ENCODE results near the gene KRI1.
A peak's percentile ranks its signal among the peaks of the same experiment; 100 is the strongest.

KRI1 gene

DNA sequence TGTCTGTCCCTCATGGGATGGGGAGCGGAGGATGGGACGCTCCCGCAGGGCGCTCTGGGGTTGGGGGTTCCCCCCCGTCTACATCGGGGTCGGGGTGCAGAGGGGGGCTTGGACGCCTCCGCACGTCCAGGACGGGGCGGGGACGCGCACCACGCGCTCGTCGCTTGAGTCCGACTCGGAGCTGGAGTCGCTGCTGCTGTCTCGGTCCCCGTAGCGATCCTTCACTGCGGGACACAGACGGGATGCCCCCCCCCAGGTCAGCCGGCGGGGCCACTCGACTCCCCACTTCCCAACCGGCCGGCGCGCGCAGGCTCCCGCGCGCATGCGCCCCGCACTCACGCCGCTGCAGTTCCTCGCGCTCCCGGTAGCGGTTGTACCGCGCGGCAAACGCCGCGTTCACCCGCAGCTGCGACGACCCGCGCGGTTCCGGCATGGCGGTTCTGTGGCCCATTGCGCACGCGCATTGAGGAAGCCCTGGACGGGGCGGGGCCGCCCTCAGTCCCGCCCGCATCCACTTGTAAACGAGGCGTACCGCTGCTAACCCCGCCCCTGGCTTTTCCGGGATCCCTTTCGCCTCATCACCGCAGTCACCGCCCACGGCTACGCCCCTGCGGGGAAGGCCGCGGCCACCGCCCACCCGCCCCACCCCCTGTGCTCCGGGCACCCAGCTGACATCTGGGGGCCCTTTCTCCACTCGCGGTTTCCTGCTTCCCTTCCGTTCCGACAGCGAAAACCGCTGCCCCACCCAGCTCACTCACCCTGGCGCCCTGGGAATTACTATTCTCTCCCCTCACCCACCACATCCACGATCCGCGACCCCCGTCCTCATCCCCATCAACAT lies at the start of gene KRI1:
TSS of gene KRI1 (minus strand) at position 444 of the 841 bp plus-strand sequence. CDS start at position 433, 11 bp downstream.
- DNase-seq (ENCODE audit: low spot score): peak; percentile 100

DNA sequence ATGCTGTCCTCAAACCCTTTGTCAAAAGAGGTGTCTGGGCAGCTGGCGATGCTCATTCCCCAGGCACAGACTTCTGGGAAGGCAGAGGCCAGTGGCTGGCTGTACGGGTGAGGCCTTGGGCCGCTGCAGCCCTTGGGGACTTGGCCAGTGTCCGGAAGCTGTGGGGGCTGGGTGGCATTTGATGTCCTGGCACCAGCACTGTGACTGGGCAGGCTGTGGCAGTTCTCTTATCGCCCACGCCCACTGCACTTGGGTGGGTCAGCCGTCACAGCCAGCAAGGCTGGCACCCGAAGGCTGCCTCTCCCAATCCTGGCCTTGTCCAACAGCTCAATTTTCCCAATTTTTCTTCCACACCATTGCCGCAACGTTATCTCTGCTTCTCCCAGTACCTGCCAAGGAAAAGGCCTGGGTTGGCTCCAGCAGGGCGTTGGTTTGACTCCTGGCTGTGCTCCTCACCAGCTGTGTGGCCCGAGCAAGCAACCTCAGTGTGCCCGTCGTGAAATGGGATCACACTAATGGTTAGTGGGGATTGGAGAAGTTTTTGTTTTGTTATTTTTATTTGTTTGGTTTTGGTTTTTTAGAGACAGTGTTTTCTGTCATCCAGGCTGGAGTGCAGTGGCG lies 46.8 kb upstream of the KRI1 start:
- peak; percentile 40 for DNase-seq (ENCODE audit: low spot score)

DNA sequence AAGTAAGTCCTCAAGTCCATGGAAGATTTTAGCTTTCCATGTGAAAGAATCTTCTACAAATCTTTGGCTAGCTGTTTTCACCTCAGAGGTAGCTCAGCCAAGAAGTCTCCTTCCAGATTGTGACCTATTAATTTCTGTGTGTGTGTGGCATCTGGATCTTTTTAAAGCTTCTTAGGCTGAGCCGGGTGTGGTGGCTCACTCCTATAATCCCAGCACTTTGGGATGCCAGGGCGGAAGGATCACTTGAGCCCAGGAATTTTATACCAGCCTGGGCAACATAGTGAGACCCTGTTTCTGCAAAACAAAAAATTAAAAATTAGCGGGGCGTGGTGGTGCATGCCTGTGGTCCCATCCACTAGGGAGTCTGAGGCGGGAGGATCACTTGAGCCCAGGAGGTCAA lies 46.1 kb upstream of the KRI1 start:
- no peak for DNase-seq (ENCODE audit: low spot score)

DNA sequence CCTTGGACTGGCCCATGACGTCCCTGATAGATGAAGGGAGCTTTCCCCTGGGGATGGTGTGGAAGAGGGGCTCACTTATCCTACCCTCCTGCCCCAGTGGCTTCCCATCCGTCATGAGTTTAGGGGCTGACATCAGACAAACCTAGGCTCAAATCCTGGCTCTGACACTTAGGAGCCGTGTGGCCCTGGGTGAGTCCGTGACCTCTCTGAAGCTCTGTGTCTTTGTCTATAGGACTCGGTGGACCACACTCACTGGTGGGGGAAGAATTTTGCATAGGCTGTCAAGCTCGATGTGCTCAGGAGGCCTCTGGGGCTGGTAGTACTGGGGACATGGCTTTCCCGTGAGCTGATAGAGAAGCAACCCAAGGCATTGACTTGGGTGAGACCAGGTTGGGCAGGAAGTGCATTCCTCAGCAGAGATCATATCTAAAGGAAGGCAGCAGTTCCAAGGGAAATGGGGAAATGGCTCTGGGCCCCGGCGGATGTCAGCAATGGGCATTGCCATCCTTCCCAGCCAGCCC lies 38.7 kb upstream of the KRI1 start:
- DNase-seq (ENCODE audit: low spot score): no peak

DNA sequence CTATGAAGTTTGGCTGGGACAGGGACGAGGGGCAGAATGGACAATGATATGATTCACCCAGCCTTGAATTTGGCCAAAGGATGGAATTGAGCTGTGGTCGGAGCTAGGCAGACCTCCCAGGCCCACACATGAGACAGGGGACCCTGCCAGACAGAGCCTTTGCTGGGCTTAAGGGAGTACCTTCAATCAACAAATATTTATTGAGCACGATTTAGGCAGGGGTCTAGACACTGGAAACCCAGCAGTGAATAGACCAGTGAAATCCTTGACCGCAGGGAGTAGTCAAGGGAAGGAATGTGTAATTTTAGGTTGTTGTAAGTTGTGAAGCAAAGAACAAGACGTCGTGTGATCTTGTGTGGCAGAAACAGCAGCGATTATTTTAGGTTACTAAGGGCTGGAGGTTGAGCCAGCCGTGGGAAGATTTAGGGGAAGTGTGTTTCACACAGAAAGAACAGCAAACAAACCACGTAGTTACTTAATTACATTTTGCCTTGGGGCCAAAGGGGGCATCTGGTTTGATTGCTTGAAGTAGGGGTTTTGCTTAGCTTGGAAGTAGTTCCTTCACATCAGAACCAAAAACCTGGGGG lies 38.2 kb upstream of the KRI1 start:
- DNase-seq (ENCODE audit: low spot score): no peak

DNA sequence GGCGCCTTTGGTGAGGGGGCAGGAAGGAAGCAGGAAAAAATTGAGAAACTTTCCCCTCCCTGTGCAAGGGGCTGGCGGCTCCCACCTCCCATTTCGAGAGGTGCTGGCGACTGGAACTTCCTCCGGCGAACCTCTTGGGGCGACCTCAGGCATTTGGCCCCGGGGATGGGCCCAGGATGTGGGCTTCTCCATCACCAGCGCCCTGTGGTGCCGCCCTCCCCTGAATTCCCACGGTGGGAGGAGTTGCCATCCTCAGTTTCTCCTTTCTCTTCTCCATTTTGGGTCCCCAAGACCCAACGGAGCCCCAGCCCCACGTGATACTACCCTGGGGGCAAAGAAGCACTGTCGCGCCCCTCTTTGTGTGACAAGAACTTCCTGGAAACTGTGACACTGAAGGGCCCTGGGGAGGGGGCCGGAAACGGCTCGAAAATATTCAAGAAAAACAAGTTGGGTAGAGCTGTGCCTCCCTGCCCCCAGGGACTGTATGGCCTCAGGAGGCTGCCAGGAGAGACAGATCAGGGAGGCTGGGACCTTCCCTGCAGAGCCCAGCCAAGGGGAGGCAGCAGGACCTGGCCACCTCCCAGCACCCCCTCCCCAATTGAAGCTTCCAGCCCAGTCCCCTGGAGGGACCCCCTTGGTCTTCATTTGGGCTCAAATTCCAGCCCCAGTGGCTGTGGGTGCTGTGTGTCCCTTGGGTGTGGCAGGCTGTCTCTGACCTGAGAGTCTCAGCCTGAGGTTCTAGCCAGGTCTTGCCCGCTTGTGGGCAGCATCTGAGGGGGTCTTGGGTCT lies 37.5 kb upstream of the KRI1 start:
- DNase-seq (ENCODE audit: low spot score): peak; percentile 55

DNA sequence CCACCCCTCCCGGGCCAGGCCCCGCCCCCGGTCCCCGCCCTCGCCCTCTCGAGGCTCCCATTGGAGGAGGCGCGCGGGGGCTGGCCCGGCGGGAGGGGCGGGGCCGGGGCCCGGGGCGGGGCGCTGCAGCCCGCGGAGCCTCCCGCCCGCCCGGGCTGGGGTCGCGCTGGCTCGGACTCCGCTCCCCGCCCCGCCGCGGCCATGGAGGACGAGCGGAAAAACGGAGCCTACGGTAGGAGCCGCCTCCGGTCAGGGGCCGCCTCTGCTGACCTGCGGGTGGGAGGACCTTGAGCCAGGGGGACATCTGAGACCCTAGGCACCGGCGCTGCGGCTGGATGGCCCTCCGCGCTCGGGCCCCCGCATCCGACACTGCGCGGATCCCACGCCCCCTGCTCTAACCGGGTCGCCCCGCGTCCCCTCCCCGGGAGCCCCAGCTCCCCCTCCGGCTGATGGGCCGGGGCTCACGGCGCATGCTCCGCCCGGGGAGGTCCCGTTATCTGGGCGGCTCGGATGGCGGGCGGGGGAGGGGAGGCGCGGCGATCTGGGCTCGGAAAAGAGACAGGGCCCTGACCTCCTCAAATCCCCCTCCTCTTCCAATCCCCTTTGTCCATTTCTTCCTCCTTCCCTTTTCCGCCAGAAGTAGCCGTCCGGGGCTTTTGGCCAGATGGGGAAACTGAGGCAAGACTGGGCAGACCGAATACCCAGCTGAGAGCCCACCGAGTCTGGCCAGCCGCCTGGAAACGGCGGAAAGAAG lies 36.7 kb upstream of the KRI1 start:
- DNase-seq (ENCODE audit: low spot score): peak; percentile 98

DNA sequence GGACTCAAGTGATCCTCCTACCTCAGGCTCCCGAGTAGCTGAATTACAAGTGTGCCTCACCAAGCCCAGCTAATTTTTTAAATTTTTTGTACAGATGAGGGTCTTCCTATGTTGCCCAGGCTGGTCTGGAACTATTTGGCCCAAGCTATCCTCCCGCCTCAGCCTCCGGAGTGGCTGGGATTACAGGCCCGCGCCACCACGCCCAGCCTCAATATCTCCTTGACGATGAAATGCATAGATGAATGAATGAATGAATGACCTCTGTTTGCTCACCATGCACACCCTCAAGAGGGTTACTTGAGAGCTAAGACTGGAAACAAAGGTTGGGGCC lies 36.2 kb upstream of the KRI1 start:
- no peak for DNase-seq (ENCODE audit: low spot score)

DNA sequence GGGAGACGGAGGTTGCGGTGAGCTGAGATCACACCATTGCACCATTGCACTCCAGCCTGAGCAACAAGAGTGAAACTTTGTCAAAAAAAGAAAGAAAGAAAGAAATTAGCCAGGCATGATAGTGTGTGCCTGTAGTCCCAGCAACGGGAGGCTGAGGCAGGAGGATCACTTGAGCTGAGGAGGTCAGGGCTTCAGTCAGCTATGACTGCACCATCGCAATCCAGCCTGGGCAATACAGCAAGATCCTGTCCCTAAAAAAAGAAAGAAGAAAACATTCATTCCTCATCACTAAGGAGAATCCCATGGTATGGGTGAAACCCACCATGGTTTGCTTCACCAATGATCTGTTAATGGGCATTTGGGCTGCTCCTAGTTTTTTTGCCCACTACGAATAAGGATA lies 34.3 kb upstream of the KRI1 start:
- DNase-seq (ENCODE audit: low spot score): no peak

DNA sequence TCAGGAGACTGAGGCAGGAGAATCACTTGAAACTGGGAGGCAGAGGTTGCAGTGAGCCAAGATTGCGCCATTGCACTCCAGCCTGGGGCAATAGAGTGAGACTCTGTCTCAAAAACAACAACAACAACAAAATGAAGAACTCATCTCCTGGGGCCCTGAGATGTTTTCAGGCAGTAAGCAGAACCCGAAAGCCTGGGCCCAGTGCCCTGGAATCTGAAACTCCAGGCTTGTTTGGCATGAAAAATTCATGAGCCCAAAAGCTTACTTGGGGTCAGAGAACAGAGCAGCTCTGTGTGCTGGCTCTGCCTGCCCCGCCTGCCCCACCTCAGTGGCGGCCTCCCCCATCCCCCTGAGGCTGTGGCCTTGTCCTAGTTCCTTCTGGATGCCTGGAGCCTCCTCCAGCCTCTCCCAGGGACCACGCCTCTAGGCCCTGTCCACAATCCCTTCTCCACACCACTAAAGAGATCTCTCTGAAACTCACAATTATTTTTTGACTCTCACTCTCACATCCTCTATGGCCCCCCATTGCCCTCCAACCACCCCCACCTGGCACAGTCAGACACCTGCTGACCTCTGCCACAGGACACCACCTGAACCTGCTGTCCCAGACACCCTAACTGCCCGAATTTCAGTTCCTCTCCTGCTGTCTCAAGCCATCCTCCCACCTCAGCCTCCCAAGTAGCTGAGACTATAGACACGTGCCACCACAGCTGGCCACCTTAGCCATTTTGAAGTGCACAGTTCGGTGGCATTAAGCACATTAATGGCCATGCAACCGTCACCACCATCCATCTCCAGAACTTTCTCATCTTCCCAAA lies 28.2 kb upstream of the KRI1 start:
- DNase-seq (ENCODE audit: low spot score): no peak

DNA sequence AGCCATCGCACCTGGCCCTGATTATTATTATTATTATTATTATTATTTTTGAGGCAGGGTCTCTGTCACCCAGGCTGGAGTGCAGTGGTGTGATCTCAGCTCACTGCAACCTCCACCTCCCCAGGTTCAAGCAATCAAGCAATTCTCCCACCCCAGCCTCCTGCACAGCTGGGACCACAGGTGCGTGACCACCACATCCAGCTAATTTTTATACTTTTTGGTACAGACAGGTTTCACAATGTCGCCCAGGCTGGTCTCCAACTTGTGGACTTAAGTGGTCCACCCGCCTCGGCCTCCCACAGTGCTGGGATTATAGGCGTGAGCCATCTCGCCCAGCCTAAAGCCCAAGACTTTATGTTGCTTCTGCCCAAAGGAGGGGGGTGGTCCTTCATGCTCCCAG lies 27.3 kb upstream of the KRI1 start:
- DNase-seq (ENCODE audit: low spot score): no peak

DNA sequence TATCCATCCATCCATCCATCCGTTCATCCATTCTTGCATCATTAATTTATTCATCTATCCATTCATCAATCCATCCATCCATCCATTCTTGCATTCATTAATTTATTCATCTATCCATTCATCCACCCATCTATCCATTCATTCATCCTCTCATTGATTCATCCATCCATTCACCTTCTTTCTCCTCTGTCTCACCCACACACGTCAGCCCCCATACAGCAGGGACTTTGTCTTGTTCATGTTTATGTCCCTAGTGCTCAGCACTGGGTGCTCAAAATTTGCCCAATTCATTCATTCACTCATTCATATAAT lies 22.0 kb upstream of the KRI1 start:
- no peak for DNase-seq (ENCODE audit: low spot score)

DNA sequence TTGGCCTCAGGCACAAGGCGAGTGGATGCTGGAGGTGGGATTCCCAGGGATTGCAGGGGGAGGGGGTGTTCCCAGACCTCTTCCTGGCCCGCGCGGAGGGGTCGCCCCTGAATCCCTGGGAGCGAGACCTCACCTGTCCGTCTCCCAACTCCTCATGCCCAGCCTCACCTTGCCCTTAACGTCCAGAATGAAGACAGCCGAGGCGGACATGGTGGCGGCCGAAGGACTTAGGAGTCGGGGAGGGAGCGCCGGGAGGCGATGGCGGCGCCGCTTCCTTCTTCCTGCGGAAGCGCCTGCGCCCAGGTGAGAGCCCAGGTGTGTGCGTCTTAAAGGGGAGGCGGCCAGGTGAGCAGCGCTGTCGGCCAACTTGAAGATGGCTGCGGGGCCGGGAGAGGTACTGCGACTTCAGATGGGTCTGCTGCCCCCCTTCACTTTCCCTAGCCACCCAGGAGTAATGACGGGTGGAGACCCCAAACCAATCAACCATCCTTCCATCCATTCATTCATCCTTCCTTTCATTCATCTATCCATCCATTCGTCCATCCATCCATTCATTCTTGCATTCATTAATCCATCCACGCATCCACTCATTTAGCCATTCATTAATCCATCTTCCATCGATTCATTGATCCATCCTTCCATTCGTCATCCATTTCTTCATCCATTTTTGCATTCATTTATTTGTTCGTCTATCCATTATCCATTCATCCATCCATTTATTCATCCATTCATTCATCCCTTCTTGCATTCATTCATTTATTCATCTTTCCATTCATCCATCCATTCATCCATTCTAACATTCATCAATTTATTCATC lies 21.4 kb upstream of the KRI1 start, which contains the start of gene AP1M2:
TSS of gene AP1M2 (minus strand) at position 291 of the 817 bp plus-strand sequence. CDS start at position 210, 81 bp downstream.
- no peak for DNase-seq (ENCODE audit: low spot score)

DNA sequence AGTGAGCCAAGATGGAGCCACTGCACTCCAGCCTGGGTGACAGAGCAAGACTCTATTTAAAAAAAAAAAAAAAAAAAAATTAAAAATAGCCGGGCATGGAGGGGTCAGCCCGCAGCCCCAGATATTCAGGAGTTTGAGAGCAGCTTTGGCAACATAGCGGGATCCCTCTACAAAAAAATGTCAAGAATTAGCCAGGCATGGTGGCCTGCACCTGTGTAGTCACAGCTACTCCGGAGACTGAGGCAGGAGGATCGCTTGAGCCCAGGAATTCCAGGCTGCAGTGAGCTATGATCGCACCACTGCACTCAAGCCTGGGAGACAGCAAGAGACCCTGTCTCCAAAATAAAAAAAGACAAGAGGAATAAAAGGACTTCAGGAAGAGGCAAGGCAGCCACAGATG lies 20.6 kb upstream of the KRI1 start:
- DNase-seq (ENCODE audit: low spot score): no peak

DNA sequence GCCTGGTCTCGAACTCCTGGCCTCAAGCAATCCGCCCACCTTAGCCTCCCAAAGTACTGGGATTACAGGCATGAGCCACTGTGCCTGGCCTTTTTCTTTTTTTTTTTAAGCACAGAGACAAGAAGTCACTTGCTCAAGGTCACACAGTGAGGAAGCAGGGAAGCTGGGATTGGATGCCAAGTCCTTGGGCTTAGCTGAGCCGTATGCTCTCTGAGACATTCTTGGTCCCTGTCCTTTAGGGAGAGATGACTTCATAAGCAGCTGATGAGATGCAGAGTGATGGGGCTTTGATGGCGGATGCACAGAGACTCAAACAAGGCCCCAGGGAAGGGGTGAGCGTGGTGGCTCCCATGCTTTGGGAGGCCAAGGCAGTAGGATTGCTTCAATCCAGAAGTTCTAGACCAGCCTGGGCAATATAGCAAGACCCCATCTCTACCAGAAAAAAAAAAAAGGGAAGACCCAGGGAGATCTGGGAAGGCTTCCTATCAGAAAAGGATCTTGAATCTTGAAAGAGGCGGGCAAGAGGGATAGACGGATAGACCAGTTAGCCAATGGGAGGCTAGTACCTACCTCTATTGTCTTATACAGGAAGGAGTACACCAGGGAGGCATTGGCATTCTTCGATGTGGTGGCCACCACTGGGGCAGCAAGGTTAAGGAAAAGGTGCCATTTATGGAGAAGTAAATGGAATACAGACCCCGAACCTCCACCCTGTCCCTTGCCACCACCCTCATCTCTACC lies 17.4 kb upstream of the KRI1 start:
- DNase-seq (ENCODE audit: low spot score): no peak

DNA sequence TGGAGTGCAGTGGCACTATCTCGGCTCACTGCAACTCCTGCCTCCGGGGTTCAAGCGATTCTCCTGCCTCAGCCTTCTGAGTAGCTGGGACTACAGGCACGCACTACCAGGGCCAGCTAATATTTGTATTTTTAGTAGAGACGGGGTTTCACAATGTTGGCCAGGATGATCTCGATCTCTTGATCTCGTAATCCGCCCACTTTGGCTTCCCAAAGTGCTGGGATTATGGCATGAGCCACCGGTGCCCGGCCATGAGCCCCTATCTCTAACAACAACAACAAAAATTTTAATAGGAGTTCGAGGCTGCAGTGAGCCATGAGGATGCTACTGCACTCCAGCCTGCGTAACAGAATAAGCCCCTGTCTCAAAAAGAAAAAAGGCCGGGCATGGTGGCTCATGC lies 16.3 kb upstream of the KRI1 start:
- no peak for DNase-seq (ENCODE audit: low spot score)

DNA sequence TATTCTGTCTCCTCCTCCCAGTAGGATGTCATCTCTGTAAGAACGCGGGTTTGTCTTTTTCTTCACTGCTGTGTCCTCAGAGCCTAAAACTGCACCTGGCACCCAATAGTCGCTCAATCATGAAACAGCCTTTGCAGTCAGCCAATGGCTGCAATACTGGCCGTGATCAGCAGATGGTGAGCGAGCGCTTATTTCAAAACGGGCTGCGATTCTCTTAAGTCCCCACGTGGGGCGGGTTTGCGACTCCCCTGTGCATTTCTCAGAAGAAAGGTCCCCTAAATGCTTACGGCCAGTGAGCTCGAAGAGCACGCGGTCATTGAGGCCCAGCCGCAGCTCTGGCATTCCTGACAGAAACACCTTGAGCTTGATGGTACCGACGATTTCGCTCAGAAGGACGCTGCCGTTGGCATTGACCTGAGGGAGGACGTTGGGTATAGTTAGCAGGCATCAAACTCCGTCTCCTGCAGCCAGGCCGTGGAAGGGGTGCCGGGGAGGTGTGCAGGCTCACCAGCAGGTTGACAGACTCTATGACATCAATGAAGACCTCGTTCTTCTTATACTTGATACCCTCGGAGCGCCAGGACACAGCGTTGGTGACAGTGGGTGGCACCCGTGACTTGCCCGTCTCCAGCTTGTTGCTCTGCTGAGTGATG lies 15.3 kb upstream of the KRI1 start:
- DNase-seq (ENCODE audit: low spot score): peak; percentile 73

DNA sequence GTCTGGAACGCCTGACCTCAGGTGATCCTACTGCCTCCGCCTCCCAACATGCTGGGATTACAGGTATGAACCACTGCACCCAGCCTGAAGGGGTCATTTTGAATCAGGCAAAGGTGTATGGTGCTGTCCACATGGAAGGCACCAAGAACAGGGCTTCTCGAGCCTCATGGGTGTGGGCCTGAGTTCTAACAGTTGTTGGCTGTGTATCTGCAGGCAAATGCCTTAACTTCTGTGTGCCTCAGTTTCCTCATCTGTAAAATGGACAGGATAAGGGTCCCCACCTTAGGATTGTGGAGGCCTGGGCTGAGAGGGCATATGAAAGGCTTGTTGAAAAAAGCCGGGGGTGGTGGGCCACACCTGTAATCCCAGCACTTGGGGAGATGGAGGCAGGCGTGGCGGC lies 12.1 kb upstream of the KRI1 start:
- no peak for DNase-seq (ENCODE audit: low spot score)

Measured in AG08396 (cell line).